ENCODE data around the gene NPAS2.

Gene NPAS2, protein sequence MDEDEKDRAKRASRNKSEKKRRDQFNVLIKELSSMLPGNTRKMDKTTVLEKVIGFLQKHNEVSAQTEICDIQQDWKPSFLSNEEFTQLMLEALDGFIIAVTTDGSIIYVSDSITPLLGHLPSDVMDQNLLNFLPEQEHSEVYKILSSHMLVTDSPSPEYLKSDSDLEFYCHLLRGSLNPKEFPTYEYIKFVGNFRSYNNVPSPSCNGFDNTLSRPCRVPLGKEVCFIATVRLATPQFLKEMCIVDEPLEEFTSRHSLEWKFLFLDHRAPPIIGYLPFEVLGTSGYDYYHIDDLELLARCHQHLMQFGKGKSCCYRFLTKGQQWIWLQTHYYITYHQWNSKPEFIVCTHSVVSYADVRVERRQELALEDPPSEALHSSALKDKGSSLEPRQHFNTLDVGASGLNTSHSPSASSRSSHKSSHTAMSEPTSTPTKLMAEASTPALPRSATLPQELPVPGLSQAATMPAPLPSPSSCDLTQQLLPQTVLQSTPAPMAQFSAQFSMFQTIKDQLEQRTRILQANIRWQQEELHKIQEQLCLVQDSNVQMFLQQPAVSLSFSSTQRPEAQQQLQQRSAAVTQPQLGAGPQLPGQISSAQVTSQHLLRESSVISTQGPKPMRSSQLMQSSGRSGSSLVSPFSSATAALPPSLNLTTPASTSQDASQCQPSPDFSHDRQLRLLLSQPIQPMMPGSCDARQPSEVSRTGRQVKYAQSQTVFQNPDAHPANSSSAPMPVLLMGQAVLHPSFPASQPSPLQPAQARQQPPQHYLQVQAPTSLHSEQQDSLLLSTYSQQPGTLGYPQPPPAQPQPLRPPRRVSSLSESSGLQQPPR
- 0.81 to 0.94 reads per million in 2 donors for total RNA-seq

DNA sequence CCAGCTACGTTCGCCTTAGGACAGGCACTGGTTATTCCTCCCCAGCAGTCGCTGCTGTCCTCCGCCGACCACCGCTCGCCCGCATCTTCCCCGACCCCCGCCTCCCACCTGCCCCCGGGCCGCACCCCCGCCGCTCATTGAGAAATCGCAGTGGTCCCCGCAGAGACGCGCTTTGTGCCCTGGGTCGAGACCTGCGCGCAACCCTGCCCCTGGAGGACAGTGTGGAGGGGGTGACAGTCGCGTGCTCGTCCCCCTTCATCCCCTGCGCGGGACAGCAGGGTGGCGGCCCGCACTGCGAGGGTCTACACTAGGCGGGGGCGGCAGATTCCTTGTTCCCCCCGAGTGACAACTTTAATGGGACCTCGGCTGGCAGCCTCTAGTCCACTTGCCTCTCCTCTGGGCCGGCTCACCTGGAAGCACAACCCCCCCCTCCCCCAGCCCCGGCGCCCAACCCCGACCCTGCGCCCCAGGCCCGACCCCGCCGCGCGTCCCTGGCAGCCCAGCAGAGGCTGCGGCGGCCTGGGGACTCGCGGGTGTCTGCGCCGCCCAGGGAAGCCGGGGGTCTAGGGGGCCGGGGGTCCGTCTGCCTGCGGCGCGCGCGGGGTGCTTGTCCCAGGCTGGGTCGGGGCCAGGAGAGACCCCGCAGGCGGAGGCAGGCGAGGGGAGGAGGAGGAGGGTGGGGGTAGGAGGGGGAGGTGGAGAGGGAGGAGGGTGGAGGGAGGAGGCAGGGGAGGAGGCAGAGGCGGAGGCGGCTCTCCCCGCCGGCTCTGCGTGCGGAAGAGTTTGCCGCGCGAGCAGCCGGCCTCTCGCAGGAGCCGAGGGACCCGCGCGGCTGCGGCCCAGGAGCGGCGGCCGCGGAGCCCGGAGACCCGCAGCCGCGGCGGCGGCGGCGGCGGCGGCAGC, at the start of gene NPAS2:
Gene NPAS2, plus strand, starts transcription at position 770 of the 903 bp plus-strand sequence. CDS start 84,616 bp downstream, outside the sequence.
- DNase-seq, result peak in 1 of 5 experiments; percentile 24

- DNase-seq, result no peak
Observed at GRCh38 chr2:100771125-100771524, 48.8 kb upstream of the NPAS2 start.

DNA sequence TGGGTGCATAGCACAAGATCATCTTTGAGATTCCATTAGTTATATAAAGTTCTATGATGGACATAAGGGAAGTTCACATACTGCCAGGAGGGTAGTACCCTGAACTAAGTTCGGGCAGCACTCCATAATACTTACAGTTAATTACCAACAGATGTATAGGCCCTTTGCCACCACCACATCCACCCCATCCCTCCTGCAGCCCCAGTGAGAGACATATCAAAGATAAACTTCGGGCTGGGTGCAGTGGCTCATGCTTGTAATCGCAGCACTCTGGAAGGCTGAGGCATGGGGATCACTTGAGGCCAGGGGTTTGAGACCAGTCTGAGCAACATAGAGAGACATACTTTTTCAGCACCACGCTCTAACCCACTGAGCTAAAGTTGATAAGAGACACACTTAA, 46.4 kb upstream of the NPAS2 start:
- DNase-seq, result no peak

DNA sequence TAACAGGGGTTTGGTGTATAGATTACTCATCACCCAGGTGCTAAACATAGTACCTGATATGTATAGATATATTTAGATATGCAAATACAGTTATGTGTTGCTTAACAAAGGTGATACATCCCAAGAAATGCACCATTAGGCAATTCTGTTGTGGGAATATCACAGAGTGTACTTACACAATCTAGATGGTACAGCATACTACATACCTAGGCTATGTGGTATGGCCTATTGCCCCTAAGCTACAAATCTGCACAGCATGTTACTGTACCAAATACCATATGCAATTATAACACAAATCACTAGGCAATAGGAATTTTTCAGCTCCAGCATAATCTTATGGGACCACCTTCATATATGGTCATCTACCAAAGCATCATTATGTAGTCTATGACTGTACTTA, 43.5 kb upstream of the NPAS2 start:
- DNase-seq, result no peak

DNA sequence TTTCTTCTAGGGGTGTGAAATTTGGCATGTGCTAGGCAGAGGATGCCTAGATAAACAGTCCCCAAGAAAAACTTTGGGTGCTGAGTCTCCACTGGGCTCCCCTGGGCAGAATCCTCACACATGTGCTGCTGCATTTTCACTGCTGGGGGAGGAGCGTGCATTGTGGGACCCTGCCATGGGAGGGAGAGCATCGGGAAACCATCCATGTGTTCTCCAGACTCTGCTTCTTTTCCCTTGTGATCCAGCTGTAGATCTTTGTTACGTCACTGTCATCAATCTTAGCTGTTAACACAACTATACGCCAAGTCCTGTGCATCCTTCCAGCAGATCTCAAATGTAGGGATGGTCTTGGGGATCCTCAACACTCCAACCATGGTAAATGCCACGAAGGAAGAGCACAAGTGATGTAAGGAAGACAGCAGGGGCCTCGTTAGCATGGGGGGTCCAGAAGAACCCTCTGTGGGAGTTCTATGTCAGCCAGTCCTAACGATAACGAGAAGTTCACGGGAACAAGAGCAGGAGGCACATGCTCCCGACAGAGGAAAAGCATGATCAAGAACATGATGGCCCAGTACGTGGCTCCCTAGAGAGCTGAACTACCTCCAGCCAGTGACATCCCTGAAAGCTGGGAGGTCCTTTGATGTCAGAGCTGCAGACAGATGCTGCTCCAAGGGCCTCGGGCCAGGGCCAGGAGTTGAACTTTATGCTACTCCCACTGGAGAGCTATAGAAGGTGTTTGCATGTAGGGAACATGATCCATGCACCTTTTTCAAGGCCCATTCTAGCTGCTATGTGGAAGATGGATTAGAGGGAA, 41.1 kb upstream of the NPAS2 start:
- DNase-seq, result no peak

DNA sequence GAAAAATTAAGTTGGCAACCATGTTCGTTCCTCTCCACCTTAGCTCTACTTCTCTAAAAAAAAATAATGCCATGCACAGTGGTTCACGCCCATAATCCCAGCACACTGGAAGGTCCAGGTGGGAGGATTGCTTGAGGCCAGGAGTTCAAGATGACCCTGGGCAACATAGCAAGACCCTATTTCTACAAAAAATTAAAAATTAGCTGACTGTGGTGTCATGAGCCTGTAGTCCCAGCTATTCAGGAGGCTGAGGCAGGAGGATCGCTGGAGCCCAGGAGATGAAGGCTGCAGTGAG, 40.1 kb upstream of the NPAS2 start:
- no peak for DNase-seq

GRCh38 chr2:100780203-100781008, 39.5 kb upstream of the NPAS2 start:
- DNase-seq, result no peak

DNA sequence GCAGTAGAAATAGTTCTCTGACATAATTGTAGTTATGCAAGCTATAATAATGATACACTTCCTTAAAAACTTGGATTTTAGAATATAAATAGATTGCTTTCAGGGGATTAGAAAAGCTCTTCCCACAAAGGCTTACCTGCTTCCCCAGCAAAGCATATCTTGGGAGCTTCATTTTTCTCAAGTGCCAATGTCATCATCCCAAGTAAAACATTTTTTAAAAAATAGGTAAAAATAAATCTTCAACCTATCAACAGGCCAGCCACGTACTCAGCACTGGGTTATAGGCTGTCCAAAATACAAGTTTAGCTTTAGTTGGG, 39.0 kb upstream of the NPAS2 start:
- no peak for DNase-seq

DNA sequence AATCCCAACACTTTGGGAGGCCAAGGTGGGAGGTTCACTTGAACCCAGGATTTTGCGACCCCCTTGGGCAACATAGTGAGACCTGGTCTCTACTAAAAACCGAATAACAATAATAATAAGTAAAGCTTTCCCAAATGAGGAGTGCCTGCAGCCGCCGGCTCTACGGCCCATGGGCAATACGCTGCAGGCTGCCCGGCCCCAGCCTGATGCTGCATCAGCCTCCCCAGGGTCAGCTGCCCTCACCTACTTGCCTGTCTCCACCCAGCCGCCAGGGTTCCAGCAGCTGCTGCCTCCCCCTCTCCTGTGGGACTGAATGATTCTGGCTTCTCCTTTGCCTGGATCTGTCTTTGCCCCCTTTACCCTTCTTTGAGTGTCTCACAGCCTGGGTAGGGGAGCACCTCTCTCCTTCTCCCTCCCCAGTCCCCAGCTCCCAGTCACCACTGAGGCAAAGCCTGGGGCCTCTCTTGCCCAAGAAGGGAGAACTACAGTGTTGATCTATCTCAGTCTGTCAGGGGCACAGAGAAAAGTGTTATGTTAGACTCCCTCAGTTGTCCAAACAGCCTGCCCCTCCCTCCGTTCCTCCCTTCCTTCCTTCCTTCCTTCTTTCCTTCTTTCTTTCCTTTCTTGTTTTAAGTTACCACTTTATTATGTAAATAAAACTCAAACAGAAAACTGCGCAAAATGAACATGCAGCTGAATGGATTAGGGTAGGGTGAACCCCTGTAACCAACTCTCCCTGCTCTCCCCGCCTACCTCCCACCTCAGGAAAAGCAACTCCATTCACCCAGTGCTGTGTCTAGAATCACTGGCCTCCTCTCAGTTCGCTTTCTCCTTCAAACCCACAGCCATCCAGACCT, 38.2 kb upstream of the NPAS2 start:
- no peak for DNase-seq

DNA sequence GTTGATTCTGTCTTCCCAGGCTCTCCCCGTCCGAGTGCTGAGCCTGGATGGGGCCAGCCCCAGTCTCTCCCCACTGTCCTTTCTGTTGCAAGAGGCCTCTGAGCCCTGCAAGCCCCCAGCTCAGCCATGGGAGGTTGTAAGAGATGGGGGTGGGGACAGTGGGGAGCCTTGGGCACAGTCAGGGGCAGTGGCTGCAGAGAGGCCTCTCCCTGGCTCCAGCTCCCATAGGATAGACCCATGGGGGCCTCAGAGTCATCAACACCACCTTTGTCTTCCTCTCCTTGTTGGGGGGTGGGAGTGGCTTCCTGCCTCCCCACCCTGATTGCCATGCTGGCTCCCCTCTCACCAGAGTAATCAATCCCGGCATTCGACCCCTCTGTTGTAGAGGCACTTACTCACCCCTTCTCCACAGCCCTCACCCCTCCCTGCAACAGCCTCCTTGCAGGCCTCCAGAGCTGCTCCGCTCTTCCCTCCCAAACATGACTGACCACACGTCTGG, 37.5 kb upstream of the NPAS2 start:
- DNase-seq, result no peak

DNA sequence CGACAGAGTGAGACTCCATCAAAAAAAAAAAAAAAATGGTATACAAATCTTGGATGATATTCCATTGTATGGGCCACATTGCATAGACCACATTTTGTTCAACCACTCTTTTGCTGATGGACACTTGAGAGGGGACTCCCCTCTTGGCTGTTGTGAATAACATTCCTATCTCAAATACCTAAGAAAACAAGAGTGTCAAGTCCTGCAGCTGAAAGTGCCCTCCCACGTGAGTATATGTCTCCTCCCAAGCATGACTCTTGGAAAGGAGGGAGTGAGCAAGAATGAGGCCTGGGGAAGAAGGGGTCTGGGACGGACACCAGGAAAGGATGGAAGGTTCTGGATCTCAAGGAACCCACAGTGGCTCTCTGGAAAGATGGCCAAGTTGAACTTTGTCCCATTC, 36.0 kb upstream of the NPAS2 start:
- no peak for DNase-seq

DNA sequence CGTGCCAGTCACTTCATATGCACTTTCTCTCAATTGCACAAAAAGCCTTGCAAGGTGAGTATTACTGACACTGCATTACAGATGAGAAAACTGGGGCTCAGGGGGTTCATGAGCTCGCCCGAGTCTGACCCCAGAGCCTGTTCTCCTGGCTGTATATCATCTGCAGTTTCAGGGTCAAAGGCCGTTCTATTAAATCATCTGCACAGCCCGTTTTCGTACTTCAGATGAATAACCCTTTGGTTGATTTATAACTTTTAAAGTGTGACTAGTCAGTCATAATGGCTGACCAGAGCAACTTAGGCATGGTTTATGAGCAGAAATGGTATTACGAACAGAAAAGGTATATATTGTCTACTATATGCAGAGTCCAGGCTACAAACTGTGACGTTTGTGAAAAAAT, 35.3 kb upstream of the NPAS2 start:
- no peak for DNase-seq

DNA sequence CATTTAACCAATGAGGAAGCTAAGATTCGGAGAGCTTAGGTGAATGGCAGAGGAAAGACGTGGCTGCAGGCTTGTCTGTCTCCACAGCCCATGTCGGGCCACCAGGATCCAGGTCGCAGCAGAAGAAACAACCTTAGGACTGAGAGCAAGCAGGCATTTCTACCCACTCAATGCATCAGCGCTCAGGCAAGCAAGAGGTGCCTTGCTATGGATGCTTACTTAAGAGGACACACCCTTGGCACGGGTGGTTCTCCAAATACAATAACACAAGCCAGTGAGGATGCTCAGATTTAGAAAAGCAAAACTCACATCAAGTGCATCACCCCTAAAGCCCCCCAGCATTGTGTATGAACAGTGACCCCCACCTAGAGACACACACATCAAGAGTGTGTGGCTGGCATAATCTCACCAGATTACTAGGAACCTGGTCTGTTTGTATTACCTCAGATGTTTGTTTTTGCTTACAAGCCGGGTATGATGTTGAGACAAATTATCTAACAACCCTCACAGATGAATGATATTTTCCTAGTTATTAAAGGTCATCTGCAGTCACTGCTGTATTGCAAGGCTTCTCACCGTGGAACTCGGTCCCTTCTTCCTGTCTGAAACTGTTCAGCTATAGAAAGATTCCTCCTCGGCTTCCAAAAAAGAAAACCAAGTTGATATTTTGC, 34.2 kb upstream of the NPAS2 start:
- no peak for DNase-seq

- no peak for DNase-seq
Observed at GRCh38 chr2:100786297-100786658, 33.7 kb upstream of the NPAS2 start.

DNA sequence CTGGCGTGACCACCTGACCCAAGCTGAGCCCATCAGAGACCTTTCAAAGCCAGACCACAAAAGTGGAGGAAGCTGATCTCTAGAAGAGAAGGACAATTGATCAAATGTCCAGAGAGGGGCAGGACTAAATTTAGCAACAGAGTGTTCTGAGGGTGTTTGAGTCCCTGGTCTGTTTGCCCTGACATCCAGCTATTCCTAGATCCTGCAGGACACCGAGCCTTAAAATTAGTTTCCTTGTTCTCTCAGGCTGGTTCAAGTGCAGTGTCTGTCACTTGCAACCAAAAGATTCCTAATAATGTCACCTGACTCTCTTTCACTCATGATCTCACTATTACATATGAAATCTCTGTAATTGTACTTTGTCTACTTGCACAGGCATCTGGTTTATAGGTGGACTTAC, 33.0 kb upstream of the NPAS2 start:
- no peak for DNase-seq

DNA sequence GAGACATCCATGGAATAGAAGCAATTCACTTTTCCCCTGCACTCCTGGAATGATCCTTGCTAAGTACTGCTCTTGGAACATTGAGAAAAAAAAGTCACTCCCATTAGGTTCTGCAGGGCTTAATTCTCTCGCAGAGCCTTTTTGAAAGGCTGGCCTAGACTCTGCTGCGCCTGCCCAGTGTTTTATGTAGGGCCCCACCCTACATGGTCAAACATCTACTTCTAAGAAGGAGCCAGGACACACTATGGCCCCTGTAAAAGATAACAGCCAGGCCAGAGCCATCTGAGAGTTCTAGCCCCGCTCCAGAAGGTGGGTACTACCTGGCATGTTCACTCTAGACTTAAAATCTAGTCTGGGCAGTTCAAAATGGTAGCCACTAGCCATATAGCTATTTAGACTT, 30.6 kb upstream of the NPAS2 start:
- no peak for DNase-seq

DNA sequence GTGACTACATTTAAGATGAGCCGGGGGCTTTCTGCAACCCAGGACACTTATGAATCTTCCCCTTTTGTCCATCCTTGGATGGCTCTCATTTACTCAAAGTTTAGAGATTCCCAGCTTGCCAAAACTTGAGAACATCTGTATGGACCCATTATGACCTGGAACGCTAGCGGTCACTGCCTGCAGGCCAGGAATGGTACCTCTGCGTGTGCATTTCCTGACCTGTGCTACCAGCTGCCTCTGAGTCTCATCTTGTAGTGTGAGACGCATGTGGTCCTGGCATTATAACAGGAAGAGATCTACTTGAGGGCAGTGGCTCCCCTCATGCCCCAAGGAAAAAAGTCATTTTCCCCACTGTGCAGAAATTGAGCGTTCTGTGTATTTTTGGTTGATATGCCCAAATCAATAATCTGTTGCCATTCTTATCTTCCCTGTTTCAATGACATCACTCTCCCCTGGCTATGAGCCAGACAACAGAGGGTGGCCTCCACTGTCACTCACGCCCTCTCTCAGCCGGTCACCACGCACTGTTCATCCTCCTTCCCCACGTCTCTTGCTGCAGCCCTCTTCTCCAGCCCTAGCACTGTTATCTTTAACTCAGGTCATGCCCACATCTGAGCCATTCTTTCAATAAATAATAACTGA, 28.5 kb upstream of the NPAS2 start:
- no peak for DNase-seq

- no peak for DNase-seq
Observed at GRCh38 chr2:100791936-100792308, 28.0 kb upstream of the NPAS2 start.

DNA sequence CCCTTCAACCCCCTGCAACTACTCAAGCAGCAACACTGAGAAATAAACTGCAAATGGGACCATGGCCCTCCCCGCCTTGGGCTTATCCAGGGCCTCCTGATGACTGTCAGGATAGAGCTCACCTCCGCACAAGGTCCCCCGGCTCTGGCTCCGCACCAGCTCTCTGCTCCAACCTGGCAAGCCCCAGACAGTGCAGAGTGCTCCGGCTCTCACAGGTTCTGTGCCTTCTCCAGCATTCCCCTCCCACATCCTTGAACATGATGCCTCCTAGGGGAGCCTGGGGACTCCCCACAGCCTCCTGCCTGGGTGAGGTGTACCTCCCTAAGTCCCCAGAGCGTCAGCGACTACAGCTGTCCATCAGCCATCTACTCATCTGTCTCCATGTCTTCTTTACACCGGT, 26.7 kb upstream of the NPAS2 start:
- DNase-seq, result no peak

Data from T-helper 2 cell (primary cell).